HG02759 (cell line): ENCODE measurements around the gene KCNQ1.

Experiments
- ATAC-seq: cut with Tn5 transposase; IDR thresholded peaks from one replicate; pipeline ENCODE4 v1.9.1; 2021; ENCODE audit warnings: mild to moderate bottlenecking, moderate library complexity; ENCODE audit not compliant: unreplicated experiment

Gene KCNQ1

GRCh38 chr11:2738551-2739431, 294.0 kb downstream of the KCNQ1 start:
- no peak for ATAC-seq

GRCh38 chr11:2739531-2740274, 294.9 kb downstream of the KCNQ1 start:
- ATAC-seq: no peak

GRCh38 chr11:2740275-2740940, 295.6 kb downstream of the KCNQ1 start:
- no peak for ATAC-seq

GRCh38 chr11:2741006-2741376, 296.2 kb downstream of the KCNQ1 start:
- no peak for ATAC-seq

GRCh38 chr11:2741377-2742131, 296.7 kb downstream of the KCNQ1 start:
- ATAC-seq: no peak

GRCh38 chr11:2742201-2742600, 297.4 kb downstream of the KCNQ1 start:
- ATAC-seq: no peak

- no peak for ATAC-seq
These were observed 298.0 kb downstream of the KCNQ1 start for GRCh38 chr11:2742611-2743426.

- no peak for ATAC-seq
These were observed 298.8 kb downstream of the KCNQ1 start for GRCh38 chr11:2743427-2744110.

- ATAC-seq: no peak
These were observed 299.4 kb downstream of the KCNQ1 start for GRCh38 chr11:2744166-2744565.

GRCh38 chr11:2745511-2745910, 300.7 kb downstream of the KCNQ1 start:
- ATAC-seq: no peak

- no peak for ATAC-seq
These were observed 301.8 kb downstream of the KCNQ1 start for GRCh38 chr11:2746401-2747247.

- ATAC-seq: no peak
These were observed 302.6 kb downstream of the KCNQ1 start for GRCh38 chr11:2747248-2748027.

- ATAC-seq: no peak
These were observed 303.4 kb downstream of the KCNQ1 start for GRCh38 chr11:2748061-2748813.

- ATAC-seq: no peak
These were observed 304.2 kb downstream of the KCNQ1 start for GRCh38 chr11:2748814-2749554.

- ATAC-seq: no peak
These were observed 305.4 kb downstream of the KCNQ1 start for GRCh38 chr11:2750101-2750681.
